ENCODE data around the gene FN1. TPM values are rescaled to one million over a fixed set of nuclear protein-coding genes. Genes with fewer than 3 reads are reported as not detected.

Gene FN1
- total RNA-seq, 1 donor from 2014 or later = 24.2 TPM

- no peak for ATAC-seq
These were observed 53.4 kb downstream of the FN1 start for GRCh38 chr2:215382480-215382879.

GRCh38 chr2:215382011-215382410 lies 53.9 kb downstream of the FN1 start:
- no peak for ATAC-seq

- ATAC-seq = no peak
These were observed 55.2 kb downstream of the FN1 start for GRCh38 chr2:215380699-215381098.

- no peak for ATAC-seq
These were observed 55.9 kb downstream of the FN1 start for GRCh38 chr2:215379948-215380347.

GRCh38 chr2:215379039-215379438 lies 56.8 kb downstream of the FN1 start:
- no peak for ATAC-seq

- ATAC-seq = no peak
These were observed 57.8 kb downstream of the FN1 start for GRCh38 chr2:215378045-215378444.

- no peak for ATAC-seq
These were observed 58.6 kb downstream of the FN1 start for GRCh38 chr2:215377283-215377682.

GRCh38 chr2:215376103-215376780 lies 59.6 kb downstream of the FN1 start:
- ATAC-seq = no peak

- ATAC-seq = no peak
These were observed 60.4 kb downstream of the FN1 start for GRCh38 chr2:215375467-215375830.

GRCh38 chr2:215374642-215375466 lies 61.0 kb downstream of the FN1 start:
- no peak for ATAC-seq

GRCh38 chr2:215374002-215374401 lies 61.9 kb downstream of the FN1 start:
- no peak for ATAC-seq

GRCh38 chr2:215372968-215373649 lies 62.8 kb downstream of the FN1 start:
- no peak for ATAC-seq

- ATAC-seq = no peak
These were observed 63.7 kb downstream of the FN1 start for GRCh38 chr2:215371915-215372897.

GRCh38 chr2:215370112-215370965 lies 65.5 kb downstream of the FN1 start:
- no peak for ATAC-seq

GRCh38 chr2:215369181-215369760 lies 66.6 kb downstream of the FN1 start:
- no peak for ATAC-seq

- ATAC-seq = no peak
These were observed 67.4 kb downstream of the FN1 start for GRCh38 chr2:215368493-215368809.

GRCh38 chr2:215367662-215368492 lies 68.0 kb downstream of the FN1 start:
- no peak for ATAC-seq

GRCh38 chr2:215366440-215367032 lies 69.3 kb downstream of the FN1 start:
- no peak for ATAC-seq

GRCh38 chr2:215365184-215365658 lies 70.6 kb downstream of the FN1 start:
- ATAC-seq = no peak
